Left ventricle myocardium inferior (tissue), 1 donor: ENCODE measurements around the gene PRSS12. TPM values are rescaled to one million over a fixed set of nuclear protein-coding genes. Genes with fewer than 3 reads are reported as not detected.

ENCODE experiments used
- DNase-seq: peaks from one replicate; pipeline ENCODE4 v3.0.0-alpha.2; 2020
- H3K27ac ChIP-seq: fragments of 200-600 bp; replicated peaks from 2 replicates; pipeline ENCODE4 v1.8.0; 2021
- H3K27me3 ChIP-seq: fragments of 200-600 bp; 2 replicates; pipeline ENCODE4 v1.8.0; 2021; ENCODE audit warnings: low read depth
- H3K36me3 ChIP-seq: fragments of 200-600 bp; 2 replicates; pipeline ENCODE4 v1.8.0; 2021
- H3K4me1 ChIP-seq: fragments of 200-600 bp; 2 replicates; pipeline ENCODE4 v1.8.0; 2021
- H3K4me3 ChIP-seq: fragments of 200-600 bp; 2 replicates; pipeline ENCODE4 v1.8.0; 2021; ENCODE audit warnings: mild to moderate bottlenecking, moderate library complexity
- H3K9me3 ChIP-seq: fragments of 200-600 bp; replicated peaks from 2 replicates; pipeline ENCODE4 v1.8.0; 2021
- intact Hi-C: fragments of 100-400 bp; cut with micrococcal nuclease; formaldehyde crosslinking; loops from one replicate; pipeline ENCODE4 v1.11.0; 2022
- total RNA-seq: library from RNA; stranded (reverse); fragmentation: NEBNext Ultra II Directional; extraction: Animal tissue kit (Norgen Biotek cat#: 25700); gene quantifications from one replicate; pipeline ENCODE4 v1.2.1, GENCODE V29; 2021
- TF ChIP-seq, protein P1 (sequence below): fragments of 200-600 bp; IDR thresholded peaks from 2 replicates; pipeline ENCODE4 v1.8.0; 2021; ENCODE audit warnings: antibody characterized with exemption, mild to moderate bottlenecking, borderline replicate concordance
- donor health status: DM: no; HTN: yes; CAD: no; lungs with severe emphysema.

Gene PRSS12
- total RNA-seq, 1 donor from 2014 or later: not detected

- no peaks in the 10 kb centered on the region for H3K27me3 ChIP-seq
- no peaks in the 10 kb centered on the region for H3K36me3 ChIP-seq
- peaks cover 47% of the 10 kb centered on the region for H3K4me1 ChIP-seq
- no peaks in the 10 kb centered on the region for H3K9me3 ChIP-seq
- DNase-seq: no peak
- no peak overlapping the region for H3K27ac ChIP-seq
- no peak overlapping the region for H3K4me3 ChIP-seq
- TF ChIP-seq, protein P1, sequence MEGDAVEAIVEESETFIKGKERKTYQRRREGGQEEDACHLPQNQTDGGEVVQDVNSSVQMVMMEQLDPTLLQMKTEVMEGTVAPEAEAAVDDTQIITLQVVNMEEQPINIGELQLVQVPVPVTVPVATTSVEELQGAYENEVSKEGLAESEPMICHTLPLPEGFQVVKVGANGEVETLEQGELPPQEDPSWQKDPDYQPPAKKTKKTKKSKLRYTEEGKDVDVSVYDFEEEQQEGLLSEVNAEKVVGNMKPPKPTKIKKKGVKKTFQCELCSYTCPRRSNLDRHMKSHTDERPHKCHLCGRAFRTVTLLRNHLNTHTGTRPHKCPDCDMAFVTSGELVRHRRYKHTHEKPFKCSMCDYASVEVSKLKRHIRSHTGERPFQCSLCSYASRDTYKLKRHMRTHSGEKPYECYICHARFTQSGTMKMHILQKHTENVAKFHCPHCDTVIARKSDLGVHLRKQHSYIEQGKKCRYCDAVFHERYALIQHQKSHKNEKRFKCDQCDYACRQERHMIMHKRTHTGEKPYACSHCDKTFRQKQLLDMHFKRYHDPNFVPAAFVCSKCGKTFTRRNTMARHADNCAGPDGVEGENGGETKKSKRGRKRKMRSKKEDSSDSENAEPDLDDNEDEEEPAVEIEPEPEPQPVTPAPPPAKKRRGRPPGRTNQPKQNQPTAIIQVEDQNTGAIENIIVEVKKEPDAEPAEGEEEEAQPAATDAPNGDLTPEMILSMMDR: no peak
- intact Hi-C loops: no loop called here
These were observed 71.0 kb downstream of the PRSS12 start for GRCh38 chr4:118281611-118282442.

GRCh38 chr4:118280501-118281218 lies 72.1 kb downstream of the PRSS12 start:
- TF ChIP-seq, protein P1: peak; percentile 64
- Histone ChIP-seq H3K4me1 (peaks cover 47% of the 10 kb centered on the region), H3K9me3 (no peaks in the 10 kb centered on the region), H3K4me3 (peak overlapping the region; percentile 74), H3K27ac (no peak overlapping the region), H3K27me3 (no peaks in the 10 kb centered on the region), H3K36me3 (no peaks in the 10 kb centered on the region)
- intact Hi-C loops: no loop called here
- DNase-seq: no peak

GRCh38 chr4:118279920-118280432 lies 72.8 kb downstream of the PRSS12 start:
- H3K4me3 ChIP-seq: peak overlapping the region; percentile 74
- no peaks in the 10 kb centered on the region for H3K27me3 ChIP-seq
- no peaks in the 10 kb centered on the region for H3K36me3 ChIP-seq
- H3K9me3 ChIP-seq: no peaks in the 10 kb centered on the region
- H3K4me1 ChIP-seq: peaks cover 47% of the 10 kb centered on the region
- no peak for DNase-seq
- intact Hi-C loops: no loop called here
- peak overlapping the region; percentile 91 for H3K27ac ChIP-seq
- TF ChIP-seq, protein P1: no peak

- Histone ChIP-seq H3K27me3 (no peaks in the 10 kb centered on the region), H3K9me3 (no peaks in the 10 kb centered on the region), H3K36me3 (no peaks in the 10 kb centered on the region), H3K4me3 (peak overlapping the region; percentile 74), H3K27ac (peak overlapping the region; percentile 91), H3K4me1 (peaks cover 47% of the 10 kb centered on the region)
- no peak for DNase-seq
- intact Hi-C loops: no loop called here
- TF ChIP-seq, protein P1: no peak
These were observed 73.5 kb downstream of the PRSS12 start for GRCh38 chr4:118279328-118279727.

DNA sequence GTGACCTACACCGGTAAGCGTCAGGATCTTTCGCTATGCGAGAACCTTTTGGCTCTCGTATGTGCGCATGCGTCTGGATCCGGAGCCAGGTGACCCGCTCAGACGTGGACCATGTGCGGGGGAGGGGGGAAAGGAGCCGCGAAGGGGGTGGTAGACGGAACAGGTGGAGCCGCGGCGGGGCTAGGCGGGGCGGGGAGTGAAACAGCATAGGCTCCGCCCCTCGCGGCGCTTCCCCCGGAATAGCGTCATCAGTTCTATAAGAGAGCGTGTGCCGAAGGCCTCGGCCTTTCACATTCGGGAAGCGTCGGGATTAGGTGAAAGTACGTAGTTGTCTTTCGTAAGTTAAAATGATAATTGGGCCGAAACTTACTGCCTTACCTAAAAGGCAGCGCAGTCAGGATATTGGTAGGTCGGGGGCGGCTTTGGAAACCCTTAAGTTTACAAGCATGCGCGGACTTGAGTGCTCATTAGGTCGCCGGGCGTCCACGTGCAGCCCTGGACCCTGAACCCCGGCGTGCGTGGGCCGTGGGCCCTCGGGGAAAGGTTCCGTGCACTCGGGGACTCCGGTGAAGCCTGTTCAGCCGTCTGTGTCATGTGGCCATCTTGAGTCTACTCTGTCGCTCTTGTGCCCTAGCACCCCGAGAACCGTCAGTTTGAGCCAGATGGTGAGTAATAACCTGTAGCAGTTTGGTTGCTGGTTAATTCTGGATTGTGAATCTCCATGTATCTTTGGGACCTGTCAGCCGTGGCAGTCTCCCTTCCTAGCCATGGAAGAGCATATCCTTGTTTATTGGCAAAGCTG lies 74.1 kb downstream of the PRSS12 start:
- H3K4me1 ChIP-seq: peaks cover 47% of the 10 kb centered on the region
- TF ChIP-seq, protein P1: no peak
- peak overlapping the region; percentile 74 for H3K4me3 ChIP-seq
- no peaks in the 10 kb centered on the region for H3K9me3 ChIP-seq
- intact Hi-C loops: no loop called here
- no peaks in the 10 kb centered on the region for H3K27me3 ChIP-seq
- H3K36me3 ChIP-seq: no peaks in the 10 kb centered on the region
- peak overlapping the region; percentile 91 for H3K27ac ChIP-seq
- peak; percentile 94 for DNase-seq
